ENCODE data around the gene NELL2. TPM values are rescaled to one million over a fixed set of nuclear protein-coding genes. Genes with fewer than 3 reads are reported as not detected.

The NELL2 gene
- total and polyA plus RNA-seq, 10 of the 15 experiments (the other 5 are each of a cell fraction or from before 2014, with no cell fraction given) = 0.27 to 2.3 (median 0.76) TPM

DNA sequence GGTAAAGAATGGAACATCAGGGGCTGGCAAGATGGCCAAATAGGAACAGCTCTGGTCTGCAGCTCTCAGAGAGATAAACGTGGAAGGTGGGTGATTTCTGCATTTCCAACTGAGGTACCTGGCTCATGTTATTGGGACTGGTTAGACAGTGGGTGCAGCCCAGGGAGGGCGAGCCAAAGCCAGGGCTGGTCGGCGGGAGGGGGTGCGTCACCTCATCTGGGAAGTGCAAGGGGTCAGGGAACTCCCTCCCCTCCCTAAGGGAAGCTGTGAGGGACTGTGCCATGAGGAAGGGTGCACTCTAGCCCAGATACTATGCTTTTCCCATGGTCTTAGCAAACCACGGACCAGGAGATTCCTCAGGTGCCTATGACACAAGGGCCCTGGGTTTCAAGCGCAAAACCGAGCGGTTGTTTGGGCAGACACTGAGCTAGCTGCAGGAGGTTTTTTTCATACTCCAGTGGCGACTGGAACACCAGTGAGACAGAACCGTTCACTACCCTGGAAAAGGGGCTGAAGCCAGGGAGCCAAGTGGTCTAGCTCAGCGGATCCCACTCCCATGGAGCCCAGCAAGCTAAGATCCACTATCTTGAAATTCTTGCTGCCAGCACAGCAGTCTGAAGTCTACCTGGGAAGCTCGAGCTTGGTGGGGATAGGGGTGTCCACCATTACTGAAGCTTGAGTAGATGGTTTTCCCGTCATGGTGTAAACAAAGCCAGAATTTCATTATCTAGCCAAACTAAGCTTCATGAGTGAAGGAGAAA lies 317.6 kb downstream of the NELL2 start:
- Histone ChIP-seq H3K4me3 (no peak overlapping the region), H3K4me1 (ENCODE audit: control insufficient read depth, insufficient read depth, low read length) (no peaks in the 10 kb centered on the region), H3K27ac (ENCODE audit: control insufficient read depth, insufficient read depth) (no peak overlapping the region), H3K9me3 (replicated peaks; ENCODE audit: control insufficient read depth, insufficient read depth, low read length) (no peaks in the 10 kb centered on the region), H3K4me2 (ENCODE audit: control insufficient read depth, insufficient read depth) (no peak overlapping the region), H2AFZ (ENCODE audit: control insufficient read depth, low read depth, low read length) (no peak overlapping the region), H4K20me1 (ENCODE audit: control insufficient read depth, insufficient read depth) (no peaks in the 10 kb centered on the region), H3K27me3 (replicated peaks in 1 of 2; ENCODE audit: control insufficient read depth in 2 of 2, insufficient read depth in 2 of 2, low read length in 1 of 2) (no peaks in the 10 kb centered on the region), H3K9ac (ENCODE audit: control insufficient read depth, insufficient read depth, low read length) (no peak overlapping the region), H3K36me3 (ENCODE audit: control insufficient read depth in 2 of 2, insufficient read depth in 2 of 2, low read length in 1 of 2) (no peaks in the 10 kb centered on the region), H3K79me2 (ENCODE audit: control insufficient read depth, insufficient read depth, low read length) (no peaks in the 10 kb centered on the region)
- FAIRE-seq = no peak
- CTCF ChIA-PET = interaction anchor here (0.5 to 1.0 kb wide), 2 partner anchors 10 to 285 kb away, joined by 3 read pairs; no protein-coding TSS in a partner anchor
- SMC1A ChIA-PET (ENCODE audit: uncharacterized antibody, unreplicated experiment) = no interaction called here
- no peak for ATAC-seq
- POLR2A ChIA-PET = no interaction called here
- in situ Hi-C loops (cut with MboI) = no loop called here
- WGBS (ENCODE audit: insufficient coverage, insufficient replicate concordance, low lambda C conversion rate, missing lambda C conversion rate) = 39% methylated on average over 14 of the region's 14 CpGs
- RAD21 ChIA-PET (ENCODE audit: unreplicated experiment) = no interaction called here
- DNase-seq (ENCODE audit: low read depth, low spot score) = no peak
- BruUV-seq (replicated peaks) = no TSS peak
- TF ChIP-seq DPF2 (IDR thresholded peaks at IDR 0.05) = no peak
- TF ChIP-seq SREBF2 (IDR thresholded peaks at IDR 0.05; ENCODE audit: low read length) = no peak
- TF ChIP-seq CBFB (IDR thresholded peaks at IDR 0.05; ENCODE audit: low read depth) = no peak
- TF ChIP-seq, protein P1, sequence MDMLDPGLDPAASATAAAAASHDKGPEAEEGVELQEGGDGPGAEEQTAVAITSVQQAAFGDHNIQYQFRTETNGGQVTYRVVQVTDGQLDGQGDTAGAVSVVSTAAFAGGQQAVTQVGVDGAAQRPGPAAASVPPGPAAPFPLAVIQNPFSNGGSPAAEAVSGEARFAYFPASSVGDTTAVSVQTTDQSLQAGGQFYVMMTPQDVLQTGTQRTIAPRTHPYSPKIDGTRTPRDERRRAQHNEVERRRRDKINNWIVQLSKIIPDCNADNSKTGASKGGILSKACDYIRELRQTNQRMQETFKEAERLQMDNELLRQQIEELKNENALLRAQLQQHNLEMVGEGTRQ (IDR thresholded peaks at IDR 0.05; ENCODE audit: borderline replicate concordance, low read depth, low read length) = no peak
- intact Hi-C loops (cut with micrococcal nuclease; ENCODE audit: unreplicated experiment) = no loop called here

DNA sequence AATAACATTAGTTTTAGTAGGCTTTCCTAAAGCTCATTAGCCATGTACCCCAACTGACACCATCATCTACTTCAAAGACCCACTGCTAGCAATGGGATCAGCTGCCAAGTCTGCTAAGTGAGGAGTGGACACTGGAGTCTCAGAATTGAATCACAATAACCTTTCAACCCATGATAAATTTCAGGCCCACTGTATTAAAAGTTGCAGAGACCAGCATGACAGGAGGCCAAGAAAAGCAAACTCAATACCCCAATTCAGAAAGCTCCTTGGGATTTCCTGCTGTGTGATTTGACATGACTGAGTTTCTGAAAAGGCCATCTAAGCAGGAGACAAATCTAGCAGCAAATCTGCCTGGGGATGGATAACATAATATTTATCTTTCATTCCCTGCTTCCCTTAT lies 320.7 kb downstream of the NELL2 start:
- no TSS peak for BruUV-seq (replicated peaks)
- Histone ChIP-seq H3K9ac (ENCODE audit: control insufficient read depth, insufficient read depth, low read length) (no peak overlapping the region), H4K20me1 (ENCODE audit: control insufficient read depth, insufficient read depth) (no peaks in the 10 kb centered on the region), H3K4me1 (ENCODE audit: control insufficient read depth, insufficient read depth, low read length) (no peaks in the 10 kb centered on the region), H2AFZ (ENCODE audit: control insufficient read depth, low read depth, low read length) (no peak overlapping the region), H3K27ac (ENCODE audit: control insufficient read depth, insufficient read depth) (no peak overlapping the region), H3K79me2 (ENCODE audit: control insufficient read depth, insufficient read depth, low read length) (no peaks in the 10 kb centered on the region), H3K27me3 (replicated peaks in 1 of 2; ENCODE audit: control insufficient read depth in 2 of 2, insufficient read depth in 2 of 2, low read length in 1 of 2) (no peaks in the 10 kb centered on the region), H3K4me2 (ENCODE audit: control insufficient read depth, insufficient read depth) (no peak overlapping the region), H3K4me3 (no peak overlapping the region), H3K9me3 (replicated peaks; ENCODE audit: control insufficient read depth, insufficient read depth, low read length) (no peaks in the 10 kb centered on the region), H3K36me3 (ENCODE audit: control insufficient read depth in 2 of 2, insufficient read depth in 2 of 2, low read length in 1 of 2) (no peaks in the 10 kb centered on the region)
- TF ChIP-seq CBX3 (IDR thresholded peaks at IDR 0.05; ENCODE audit: borderline replicate concordance, low read depth) = no peak
- TF ChIP-seq IRF4 (IDR thresholded peaks at IDR 0.05; ENCODE audit: low read depth, low read length) = no peak
- TF ChIP-seq, protein P2, sequence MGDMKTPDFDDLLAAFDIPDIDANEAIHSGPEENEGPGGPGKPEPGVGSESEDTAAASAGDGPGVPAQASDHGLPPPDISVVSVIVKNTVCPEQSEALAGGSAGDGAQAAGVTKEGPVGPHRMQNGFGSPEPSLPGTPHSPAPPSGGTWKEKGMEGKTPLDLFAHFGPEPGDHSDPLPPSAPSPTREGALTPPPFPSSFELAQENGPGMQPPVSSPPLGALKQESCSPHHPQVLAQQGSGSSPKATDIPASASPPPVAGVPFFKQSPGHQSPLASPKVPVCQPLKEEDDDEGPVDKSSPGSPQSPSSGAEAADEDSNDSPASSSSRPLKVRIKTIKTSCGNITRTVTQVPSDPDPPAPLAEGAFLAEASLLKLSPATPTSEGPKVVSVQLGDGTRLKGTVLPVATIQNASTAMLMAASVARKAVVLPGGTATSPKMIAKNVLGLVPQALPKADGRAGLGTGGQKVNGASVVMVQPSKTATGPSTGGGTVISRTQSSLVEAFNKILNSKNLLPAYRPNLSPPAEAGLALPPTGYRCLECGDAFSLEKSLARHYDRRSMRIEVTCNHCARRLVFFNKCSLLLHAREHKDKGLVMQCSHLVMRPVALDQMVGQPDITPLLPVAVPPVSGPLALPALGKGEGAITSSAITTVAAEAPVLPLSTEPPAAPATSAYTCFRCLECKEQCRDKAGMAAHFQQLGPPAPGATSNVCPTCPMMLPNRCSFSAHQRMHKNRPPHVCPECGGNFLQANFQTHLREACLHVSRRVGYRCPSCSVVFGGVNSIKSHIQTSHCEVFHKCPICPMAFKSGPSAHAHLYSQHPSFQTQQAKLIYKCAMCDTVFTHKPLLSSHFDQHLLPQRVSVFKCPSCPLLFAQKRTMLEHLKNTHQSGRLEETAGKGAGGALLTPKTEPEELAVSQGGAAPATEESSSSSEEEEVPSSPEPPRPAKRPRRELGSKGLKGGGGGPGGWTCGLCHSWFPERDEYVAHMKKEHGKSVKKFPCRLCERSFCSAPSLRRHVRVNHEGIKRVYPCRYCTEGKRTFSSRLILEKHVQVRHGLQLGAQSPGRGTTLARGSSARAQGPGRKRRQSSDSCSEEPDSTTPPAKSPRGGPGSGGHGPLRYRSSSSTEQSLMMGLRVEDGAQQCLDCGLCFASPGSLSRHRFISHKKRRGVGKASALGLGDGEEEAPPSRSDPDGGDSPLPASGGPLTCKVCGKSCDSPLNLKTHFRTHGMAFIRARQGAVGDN (IDR thresholded peaks at IDR 0.05) = no peak
- no peak for TF ChIP-seq SPI1 (IDR thresholded peaks at IDR 0.05; ENCODE audit: borderline replicate concordance, insufficient read depth, low read depth, low read length)
- FAIRE-seq (no peak), ATAC-seq (no peak), DNase-seq (ENCODE audit: low read depth, low spot score) (no peak)
- intact Hi-C loops (cut with micrococcal nuclease; ENCODE audit: unreplicated experiment) = no loop called here
- in situ Hi-C loops (cut with MboI) = no loop called here
- RAD21 ChIA-PET (ENCODE audit: unreplicated experiment) = no interaction called here
- SMC1A ChIA-PET (ENCODE audit: uncharacterized antibody, unreplicated experiment) = interaction anchor here (0.7 to 1.6 kb wide), 3 partner anchors 9 to 52 kb away, joined by 3 to 8 read pairs (median 3); no protein-coding TSS in a partner anchor
- CTCF ChIA-PET = interaction anchor here (0.7 to 1.4 kb wide), 2 partner anchors 17 to 193 kb away, joined by 3 read pairs; no protein-coding TSS in a partner anchor
- POLR2A ChIA-PET = no interaction called here
